CD4-positive, alpha-beta T cell treated with Interferon alpha-2 for 1 hour (primary cell): Measurements from ENCODE around the gene SYNE1.

Source experiments
- DNase-seq, 2 donors: peaks; one replicate each; pipeline ENCODE4 v3.0.0-alpha.2; 2020 to 2022

SYNE1 gene

GRCh38 chr6:152123076-152123475 lies 514.1 kb downstream of the SYNE1 start:
- no peak for DNase-seq

- DNase-seq, result no peak
Measured at GRCh38 chr6:152122434-152122833, 514.7 kb downstream of the SYNE1 start.

GRCh38 chr6:152121910-152122309 lies 515.3 kb downstream of the SYNE1 start:
- no peak for DNase-seq

GRCh38 chr6:152119831-152120230 lies 517.3 kb downstream of the SYNE1 start:
- DNase-seq, result no peak

DNA sequence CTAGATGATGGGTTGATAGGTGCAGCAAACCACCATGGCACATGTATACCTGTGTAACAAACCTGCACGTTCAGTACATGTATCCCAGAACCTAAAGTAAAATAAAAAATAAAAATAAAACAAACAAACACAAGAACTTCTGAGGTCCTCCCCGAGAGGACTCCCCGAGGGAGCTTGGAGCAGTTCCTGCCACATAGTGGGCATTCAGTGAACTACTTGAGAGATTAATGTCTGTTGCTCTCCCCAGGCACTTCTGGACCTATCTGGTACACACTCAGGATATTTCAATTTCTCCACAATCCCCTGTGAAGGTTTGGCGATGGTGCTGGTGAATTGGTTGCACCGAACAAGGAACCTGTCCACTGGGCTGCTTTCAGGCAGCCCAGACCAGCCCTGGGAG lies 518.5 kb downstream of the SYNE1 start:
- DNase-seq, result no peak

DNA sequence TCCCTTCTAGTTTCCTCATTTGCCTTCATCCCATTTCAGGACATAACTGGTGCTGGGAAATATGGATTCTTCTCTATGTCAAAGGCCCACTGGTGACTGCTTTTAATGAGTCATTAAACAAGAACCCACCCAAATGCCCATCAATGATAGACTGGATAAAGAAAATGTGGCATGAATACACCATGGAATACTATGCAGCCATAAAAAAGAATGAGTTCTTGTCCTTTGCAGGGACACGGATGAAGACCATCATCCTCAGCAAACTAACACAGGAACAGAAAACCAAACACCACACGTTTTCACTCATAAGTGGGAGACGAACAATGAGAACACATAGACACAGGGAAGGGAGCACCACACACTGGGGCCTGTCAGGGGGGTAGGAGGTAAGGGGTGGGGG lies 518.9 kb downstream of the SYNE1 start:
- no peak for DNase-seq

DNA sequence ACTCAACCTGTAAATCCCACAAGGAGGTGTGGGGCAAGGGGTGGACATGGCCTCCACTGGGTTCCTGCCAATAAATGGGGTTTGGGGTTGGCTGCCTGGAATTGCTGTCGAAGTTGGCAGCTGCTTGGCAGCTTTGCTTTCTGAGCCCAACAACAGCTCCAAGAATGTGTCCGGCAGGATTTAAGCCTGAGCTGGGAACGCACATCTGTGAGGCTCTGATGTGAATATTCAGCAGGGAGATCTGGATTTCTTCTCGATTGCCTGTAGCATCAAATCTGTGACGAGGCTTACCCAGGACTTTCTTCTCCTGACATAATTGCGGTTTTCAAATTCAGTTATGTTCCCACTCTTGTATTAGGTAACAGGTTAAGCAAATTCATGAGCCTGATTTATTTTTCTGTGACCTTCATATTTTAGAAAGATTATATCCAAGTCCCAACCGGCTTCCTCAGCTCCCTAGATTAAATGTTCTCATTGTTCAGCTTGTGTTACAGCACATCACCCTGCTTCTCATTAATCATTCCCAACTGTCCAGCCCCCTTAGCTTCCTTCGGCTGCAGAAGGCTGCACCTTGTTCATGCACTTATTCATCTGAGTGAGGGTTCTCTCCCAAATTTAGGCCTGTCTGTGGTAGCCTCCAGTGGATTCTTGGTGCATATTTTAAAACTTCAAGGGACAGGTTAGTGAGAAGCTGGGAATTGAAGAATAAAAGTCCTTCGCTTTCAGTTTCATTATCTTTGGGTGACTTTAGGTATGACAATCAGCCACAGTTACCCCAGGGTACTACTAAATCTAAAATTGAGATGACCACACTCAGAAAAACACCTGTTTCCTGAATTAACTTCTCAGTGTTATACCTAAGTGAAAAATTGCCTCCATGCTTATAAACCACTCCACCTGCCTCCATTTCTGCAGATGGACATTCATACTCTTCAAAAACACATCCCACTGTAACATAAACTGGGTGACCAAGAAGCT lies 519.7 kb downstream of the SYNE1 start:
- no peak for DNase-seq

- no peak for DNase-seq
Measured at GRCh38 chr6:152112491-152113261, 524.5 kb downstream of the SYNE1 start.

- DNase-seq, result no peak
Measured at GRCh38 chr6:152110886-152111820, 526.0 kb downstream of the SYNE1 start.

DNA sequence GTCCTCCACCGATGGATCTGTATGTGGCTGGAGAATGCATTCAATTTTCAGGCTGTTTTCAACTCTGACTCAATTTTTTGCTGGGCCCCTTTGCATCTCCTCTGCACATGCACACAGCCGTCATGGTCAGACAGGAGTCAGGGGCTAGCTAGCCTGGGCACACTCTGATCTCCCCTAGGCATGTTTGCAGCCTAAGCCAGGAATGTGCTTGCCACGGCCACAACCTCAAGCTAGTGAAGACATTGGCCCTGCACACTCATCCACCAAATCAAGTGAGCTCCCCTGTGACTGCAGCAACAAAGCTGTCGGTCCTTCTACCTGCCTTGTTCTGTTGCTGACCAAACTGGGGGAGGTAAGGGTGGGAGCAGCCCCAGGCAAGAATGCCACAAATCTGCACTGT lies 529.2 kb downstream of the SYNE1 start:
- no peak for DNase-seq

- no peak for DNase-seq
Measured at GRCh38 chr6:152100183-152100618, 537.0 kb downstream of the SYNE1 start.

GRCh38 chr6:152099446-152100182 lies 537.5 kb downstream of the SYNE1 start:
- no peak for DNase-seq

- no peak for DNase-seq
Measured at GRCh38 chr6:152098683-152099082, 538.5 kb downstream of the SYNE1 start.

DNA sequence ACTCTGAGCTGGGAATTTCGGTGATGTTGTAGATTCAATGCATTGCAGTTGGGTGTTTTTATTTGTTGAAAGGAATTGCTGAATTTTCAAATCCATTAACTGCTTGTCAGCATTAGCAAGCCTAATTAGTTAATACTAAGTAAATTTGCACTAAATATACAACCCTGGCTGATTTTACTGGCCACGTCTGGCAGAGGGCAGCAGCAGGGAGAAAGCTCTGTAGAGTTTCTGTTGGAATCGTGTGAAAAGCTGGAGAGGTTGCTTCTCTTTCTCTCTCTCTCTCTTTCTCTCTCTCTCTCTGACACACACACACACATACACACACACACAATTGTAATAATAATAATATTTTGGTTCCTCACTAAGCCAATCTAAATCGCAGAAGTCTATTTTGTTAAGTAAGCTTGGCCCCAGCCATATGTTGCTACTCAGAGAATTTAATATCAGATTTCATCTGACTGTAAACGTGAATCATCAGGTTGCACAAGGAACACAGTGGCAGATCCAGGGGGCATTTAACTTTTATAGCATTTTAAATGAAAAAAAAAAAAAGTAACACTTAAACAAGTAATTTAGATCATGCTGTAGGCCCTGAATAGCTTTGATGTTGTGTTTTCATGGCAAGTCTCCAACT lies 540.2 kb downstream of the SYNE1 start:
- no peak for DNase-seq

DNA sequence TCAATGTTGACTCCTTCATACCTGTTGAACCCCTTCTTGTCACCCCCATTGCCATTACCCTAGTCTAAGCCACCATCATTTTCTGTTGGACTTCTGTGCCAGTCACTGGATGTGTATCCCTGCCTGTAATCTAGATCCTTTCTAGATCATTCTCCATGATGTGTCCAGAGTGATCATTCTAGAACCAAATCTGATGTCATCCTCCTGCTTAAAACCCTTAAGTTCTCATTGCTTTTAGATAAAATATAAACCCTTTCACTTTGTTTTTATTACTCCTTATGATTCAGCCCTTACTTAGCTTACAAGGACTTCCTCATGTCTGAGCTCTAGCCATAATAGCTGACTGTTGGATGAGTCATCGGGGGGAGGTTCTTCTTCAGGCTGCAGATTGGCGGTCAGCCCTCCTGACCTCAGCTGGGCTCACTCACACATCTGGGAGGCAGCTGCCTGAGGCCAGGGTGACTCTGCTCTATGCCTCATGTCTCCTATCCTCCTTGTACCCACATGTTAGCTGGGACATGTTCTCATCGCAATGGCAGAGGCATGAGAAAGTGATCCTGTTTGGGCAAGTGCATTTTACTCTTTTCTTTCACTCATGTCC lies 542.1 kb downstream of the SYNE1 start:
- DNase-seq, result peak in 1 of 2 donors; percentile 72

DNA sequence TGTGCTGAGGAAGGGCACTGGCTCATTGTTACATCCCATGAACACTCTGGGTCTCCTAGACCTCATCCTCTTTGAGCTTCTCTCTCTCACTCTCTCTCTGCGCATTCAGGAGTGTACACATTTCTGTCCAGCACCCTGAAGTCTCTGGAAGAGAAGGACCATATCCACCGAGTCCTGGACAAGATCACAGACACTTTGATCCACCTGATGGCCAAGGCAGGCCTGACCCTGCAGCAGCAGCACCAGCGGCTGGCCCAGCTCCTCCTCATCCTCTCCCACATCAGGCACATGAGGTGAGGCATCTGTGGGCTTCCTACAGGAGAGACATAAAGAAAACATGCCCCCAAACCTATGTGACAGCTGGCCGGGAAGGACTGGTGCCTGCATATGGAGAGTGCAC lies 542.9 kb downstream of the SYNE1 start:
- no peak for DNase-seq

DNA sequence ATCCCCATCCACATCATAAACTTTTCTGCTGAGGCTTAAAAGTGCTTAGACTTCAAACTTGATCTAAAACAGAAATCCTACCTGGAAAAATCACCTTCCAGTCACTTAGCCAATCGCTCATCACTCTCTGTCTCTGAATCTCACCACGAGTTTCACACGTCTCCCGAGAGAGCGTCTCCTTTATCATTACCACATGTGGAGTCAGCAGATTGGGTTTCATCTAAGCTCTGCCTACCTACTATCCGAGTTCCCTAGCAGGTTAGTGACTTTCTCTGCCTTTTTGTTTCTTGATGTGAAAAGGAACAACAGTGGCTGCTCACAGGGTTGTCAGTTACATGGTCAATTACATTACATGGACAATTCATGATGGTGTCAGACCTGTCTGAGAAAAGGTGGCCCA lies 543.5 kb downstream of the SYNE1 start:
- DNase-seq, result no peak

GRCh38 chr6:152091851-152092341 lies 545.3 kb downstream of the SYNE1 start:
- DNase-seq, result no peak

DNA sequence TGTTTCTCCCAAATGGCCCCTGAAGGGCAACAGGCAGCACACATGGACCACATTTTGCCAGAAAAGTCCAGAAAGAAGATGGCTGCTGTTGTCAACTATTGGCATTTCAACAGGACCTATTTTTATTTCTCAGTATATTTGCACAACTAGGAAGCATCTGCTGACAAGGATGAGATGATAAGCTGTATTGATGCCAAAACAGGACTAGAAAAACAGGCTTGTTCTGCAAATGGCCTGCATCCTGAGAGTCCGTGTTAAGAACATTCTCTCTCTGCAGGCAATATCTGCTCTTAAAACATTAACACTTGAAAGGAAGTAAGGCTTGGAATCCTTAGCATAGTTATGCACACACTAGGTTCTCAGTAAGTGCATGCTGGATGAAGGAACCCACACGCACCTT lies 546.0 kb downstream of the SYNE1 start:
- no peak for DNase-seq

DNA sequence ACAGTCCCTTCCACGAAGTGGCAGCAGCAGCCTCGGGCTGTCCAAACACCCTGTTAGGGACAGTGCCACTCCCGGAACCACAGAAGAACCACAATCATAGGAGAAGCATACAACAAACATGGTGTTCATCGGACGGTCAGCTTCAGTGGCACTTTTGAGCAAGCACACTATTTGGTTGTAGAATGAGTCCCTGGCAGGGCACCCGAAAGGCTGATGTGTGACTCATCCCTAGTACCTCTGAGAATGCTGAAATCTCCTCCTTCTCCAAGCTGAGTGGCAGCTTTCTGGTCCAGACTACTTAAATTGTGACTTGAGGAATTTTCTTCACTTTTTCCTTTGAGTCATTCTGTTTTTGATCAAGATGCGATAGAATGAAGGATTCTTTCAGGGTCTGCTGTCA lies 547.2 kb downstream of the SYNE1 start:
- DNase-seq, result no peak

GRCh38 chr6:152087701-152088100 lies 549.5 kb downstream of the SYNE1 start:
- DNase-seq, result no peak
